Testis (tissue), 2 donors: ENCODE data around the gene YTHDF1.

ENCODE experiments used
- CTCF ChIP-seq, 3 experiments: fragments of 450-650 bp in 2 of 3; fragments of 200-600 bp in 1 of 3; sonication (generic) in 1 of 3; IDR thresholded peaks; one replicate each; pipeline ENCODE4 v1.5.1; 2016 to 2019; ENCODE audit warnings: antibody characterized with exemption in 3 of 3, mild to moderate bottlenecking in 2 of 3, moderate library complexity in 1 of 3
- POLR2A ChIP-seq: fragments of 450-650 bp; IDR thresholded peaks from one replicate; pipeline ENCODE4 v1.6.1; 2017; ENCODE audit warnings: antibody characterized with exemption, mild to moderate bottlenecking, moderate library complexity

GRCh38 chr20:63182946-63183415 is 33.0 kb downstream of the YTHDF1 start:
- no peak for TF ChIP-seq CTCF (IDR thresholded peaks at IDR 0.05)
- no peak for TF ChIP-seq POLR2A
